GM12878 (cell line): ENCODE measurements around the gene LTB4R2. TPM values are rescaled to one million over a fixed set of nuclear protein-coding genes. Genes with fewer than 3 reads are reported as not detected.

Experiments
- ATAC-seq: fragments of 200-7000 bp; cut with Tn5 transposase; 3 replicates; pipeline ENCODE4 v1.9.1; 2020; ENCODE audit warnings: mild to moderate bottlenecking, moderate library complexity
- BruUV-seq: library from RNA; stranded (reverse); fragments of 400-500 nt; replicated peaks from 2 replicates; lab custom pipeline; 2021; lab: Mats Ljungman, UMichigan
- CTCF ChIA-PET: fragments of 300-600 bp; sonication (Branson Sonifier 250); formaldehyde crosslinking; extraction: SDS; loops from one replicate; lab custom pipeline; 2021; ENCODE audit warnings: inconsistent platforms; lab: Yijun Ruan, JAX
- POLR2A ChIA-PET: fragments of 350-600 bp; formaldehyde crosslinking; extraction: SDS; loops from one replicate; lab custom pipeline; 2021; ENCODE audit warnings: inconsistent platforms; lab: Charles Lee
- RAD21 ChIA-PET: fragments of 300-600 bp; sonication (Branson Sonifier 250); formaldehyde crosslinking; loops from one replicate; lab custom pipeline; 2023; ENCODE audit warnings: antibody characterized with exemption; ENCODE audit not compliant: unreplicated experiment; lab: Charles Lee
- SMC1A ChIA-PET: fragments of 300-600 bp; sonication (Branson Sonifier 250); formaldehyde crosslinking; loops from one replicate; lab custom pipeline; 2023; ENCODE audit not compliant: unreplicated experiment, uncharacterized antibody; lab: Charles Lee
- DNase-seq: peaks from one replicate; pipeline ENCODE4 v3.0.0-alpha.2; 2011; ENCODE audit warnings: low read depth, low spot score
- FAIRE-seq: peaks from 3 replicates; lab custom pipeline; 2011; peaks lifted over from hg19 to GRCh38; lab: Jason Lieb, UNC
- H2AFZ ChIP-seq: 2 replicates; pipeline ENCODE4 v1.6.0; 2011; ENCODE audit warnings: low read depth, low read length, control low read depth; ENCODE audit not compliant: control insufficient read depth
- H3K27ac ChIP-seq: 2 replicates; pipeline ENCODE4 v1.5.1; 2011; ENCODE audit warnings: control low read depth; ENCODE audit not compliant: control insufficient read depth, insufficient read depth
- H3K27me3 ChIP-seq, 2 experiments: replicated peaks in 1 of 2; 2 replicates each; pipeline versions ENCODE4 v1.6.0 to v1.6.1; 2011; ENCODE audit warnings: low read length in 1 of 2; ENCODE audit not compliant: control insufficient read depth in 2 of 2, insufficient read depth in 2 of 2
- H3K36me3 ChIP-seq, 2 experiments: 2 replicates each; pipeline ENCODE4 v1.5.1; 2011; ENCODE audit warnings: low read length in 1 of 2; ENCODE audit not compliant: control insufficient read depth in 2 of 2, insufficient read depth in 2 of 2
- H3K4me1 ChIP-seq: 2 replicates; pipeline ENCODE4 v1.6.1; 2011; ENCODE audit warnings: mild to moderate bottlenecking, low read length, moderate library complexity, mixed read lengths; ENCODE audit not compliant: control insufficient read depth, insufficient read depth
- H3K4me2 ChIP-seq: 2 replicates; pipeline ENCODE4 v1.6.0; 2011; ENCODE audit warnings: control low read depth; ENCODE audit not compliant: control insufficient read depth, insufficient read depth
- H3K4me3 ChIP-seq: fragments of 200-600 bp; sonication (generic); 2 replicates; pipeline ENCODE4 v1.5.1; 2016
- H3K79me2 ChIP-seq: 2 replicates; pipeline ENCODE4 v1.6.0; 2011; ENCODE audit warnings: low read length; ENCODE audit not compliant: control insufficient read depth, insufficient read depth
- H3K9ac ChIP-seq: 2 replicates; pipeline ENCODE4 v1.8.0; 2011; ENCODE audit warnings: low read length, control low read depth, mixed read lengths; ENCODE audit not compliant: control insufficient read depth, insufficient read depth
- H3K9me3 ChIP-seq: replicated peaks from 3 replicates; pipeline ENCODE4 v1.5.1; 2011; ENCODE audit warnings: mild to moderate bottlenecking, low read length; ENCODE audit not compliant: control insufficient read depth, insufficient read depth
- H4K20me1 ChIP-seq: 2 replicates; pipeline ENCODE4 v1.6.0; 2011; ENCODE audit not compliant: control insufficient read depth, insufficient read depth
- BCL11A ChIP-seq: IDR thresholded peaks from 2 replicates; pipeline ENCODE4 v1.6.1; 2011; ENCODE audit warnings: low read depth, low read length
- BMI1 ChIP-seq: fragments of 450-650 bp; IDR thresholded peaks from 2 replicates; pipeline ENCODE4 v1.6.1; 2016; ENCODE audit warnings: mild to moderate bottlenecking, moderate library complexity, borderline replicate concordance
- CHD2 ChIP-seq: IDR thresholded peaks from 2 replicates; pipeline ENCODE4 v1.6.1; 2011; ENCODE audit warnings: low read depth, low read length, improper control_type of control experiment, borderline replicate concordance
- IKZF2 ChIP-seq, 2 experiments: fragments of 450-650 bp; IDR thresholded peaks; 2 replicates each; pipeline ENCODE4 v1.6.1; 2017; ENCODE audit warnings: mild to moderate bottlenecking in 2 of 2, moderate library complexity in 2 of 2
- JUNB ChIP-seq: IDR thresholded peaks from 2 replicates; pipeline ENCODE4 v1.6.1; 2016; ENCODE audit warnings: antibody characterized with exemption, mild to moderate bottlenecking
- RAD51 ChIP-seq: fragments of 450-650 bp; IDR thresholded peaks from 2 replicates; pipeline ENCODE4 v1.6.1; 2016; ENCODE audit warnings: moderate library complexity, mild to moderate bottlenecking, inconsistent platforms
- RBBP5 ChIP-seq: fragments of 200-600 bp; sonication (generic); conservative IDR thresholded peaks from 2 replicates; pipeline ENCODE4 v1.6.1; 2016
- SREBF1 ChIP-seq: IDR thresholded peaks from 2 replicates; pipeline ENCODE4 v1.6.1; 2012; ENCODE audit warnings: mild to moderate bottlenecking, low read length
- SREBF2 ChIP-seq: IDR thresholded peaks from 2 replicates; pipeline ENCODE4 v1.6.1; 2012; ENCODE audit warnings: mild to moderate bottlenecking, low read length
- WGBS: methylation state at CpG from one replicate; pipeline ENCODE4 v1.1.6; 2016; ENCODE audit warnings: low lambda C conversion rate; ENCODE audit not compliant: insufficient replicate concordance, insufficient coverage; ENCODE audit errors: missing lambda C conversion rate; 5-methylcytosine and 5-hydroxymethylcytosine counted together
- in situ Hi-C: fragments of 300-500 bp; cut with MboI; formaldehyde crosslinking; loops from 9 replicates; pipeline ENCODE4 v1.14.3; 2018; ENCODE audit warnings: mixed read lengths
- intact Hi-C: fragments of 100-400 bp; cut with micrococcal nuclease; formaldehyde crosslinking; loops from one replicate; pipeline ENCODE4 v1.14.2; 2022; ENCODE audit not compliant: unreplicated experiment
- polyA plus RNA-seq, 11 experiments: library from polyadenylated mRNA; depleted of rRNA in 4 of 11; unstranded in 6 of 11; stranded (reverse) in 5 of 11; fragments of >200 nt; fragmentation: Nextera tagmentation in 4 of 11; fragmentation: Illumina TruSeq in 1 of 11; extraction: Ambion mirVana in 4 of 11; extraction: Trizol in 1 of 11; gene quantifications; 1 replicate in 1 of 11; 2 replicates in 10 of 11; pipeline versions ENCODE4 v1.2.1 to v1.2.3, GENCODE V29; 2011 to 2016; ENCODE audit warnings: inconsistent platforms in 2 of 11, missing spikeins in 2 of 11, low read depth in 1 of 11
- total RNA-seq, 4 experiments: library from RNA; depleted of rRNA in 3 of 4; stranded (reverse); fragments of >200 nt in 3 of 4; fragmentation: Illumina TruSeq in 1 of 4; extraction: Trizol in 1 of 4; gene quantifications; 2 replicates each; pipeline versions ENCODE4 v1.2.1 to v1.2.3, GENCODE V29; 2013 to 2021
- TF ChIP-seq, protein P1 (sequence below): IDR thresholded peaks from 2 replicates; pipeline ENCODE4 v1.6.1; 2011; ENCODE audit warnings: borderline replicate concordance, low read depth, mild to moderate bottlenecking, moderate library complexity, mixed read lengths, low read length; ENCODE audit not compliant: insufficient read depth; ENCODE audit errors: extremely low read length
- TF ChIP-seq, protein P2 (sequence below): fragments of 450-650 bp; IDR thresholded peaks from 2 replicates; pipeline ENCODE4 v1.6.1; 2017; ENCODE audit warnings: mild to moderate bottlenecking, low read depth, inconsistent platforms; ENCODE audit not compliant: poor library complexity, severe bottlenecking

Gene LTB4R2
- total and polyA plus RNA-seq, 10 of the 15 experiments (the other 5 are each of a cell fraction or from before 2014, with no cell fraction given), result 0.06 to 16.0 (median 2.6) TPM

DNA sequence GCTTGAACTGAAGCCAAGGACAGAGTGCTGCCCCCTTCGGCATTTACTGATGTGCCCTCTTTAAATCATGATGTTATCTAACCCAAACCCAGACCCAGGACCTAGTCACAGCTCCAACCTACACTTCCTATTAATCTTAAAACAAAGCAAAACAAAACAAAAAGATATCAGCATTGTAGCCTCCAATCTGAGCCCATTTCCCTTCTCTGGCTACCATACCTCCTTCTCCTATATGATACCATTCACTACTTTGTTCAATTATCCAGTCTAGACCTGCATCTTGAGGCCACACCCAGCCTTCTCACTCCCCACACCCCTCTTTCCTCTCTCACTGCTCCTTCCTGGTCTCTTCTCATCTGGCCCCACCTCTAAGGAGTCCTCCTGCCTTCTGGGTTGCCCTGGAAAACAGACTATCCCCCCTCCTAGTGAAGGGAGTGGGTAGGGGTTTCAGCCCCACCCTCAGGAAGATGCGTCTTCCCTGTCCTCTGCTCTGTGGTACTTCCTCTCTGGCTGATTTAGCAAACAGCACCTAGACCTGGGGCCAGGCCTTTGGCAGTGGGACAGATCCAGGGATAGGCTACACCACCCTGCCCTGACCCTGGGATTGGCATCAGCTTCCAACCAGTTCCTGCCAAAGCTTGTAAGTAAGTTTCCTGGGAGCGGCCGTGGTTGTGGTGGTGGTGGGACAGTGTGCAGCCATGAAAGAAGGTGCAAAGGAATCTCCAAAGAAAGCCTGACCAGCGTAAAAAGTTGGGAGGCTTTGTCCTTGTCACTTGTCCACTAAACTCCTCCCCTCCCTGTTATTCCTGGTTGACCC lies 4.6 kb downstream of the LTB4R2 start:
- H3K4me2 ChIP-seq, result no peak overlapping the region
- in situ Hi-C loops, result no loop called here
- TF ChIP-seq RBBP5 (no peak), JUNB (no peak), SREBF1 (no peak), BCL11A (no peak), CHD2 (no peak), BMI1 (no peak), RAD51 (no peak), IKZF2 (IDR thresholded peaks at IDR 0.05) (no peak), SREBF2 (no peak)
- TF ChIP-seq, protein P1, sequence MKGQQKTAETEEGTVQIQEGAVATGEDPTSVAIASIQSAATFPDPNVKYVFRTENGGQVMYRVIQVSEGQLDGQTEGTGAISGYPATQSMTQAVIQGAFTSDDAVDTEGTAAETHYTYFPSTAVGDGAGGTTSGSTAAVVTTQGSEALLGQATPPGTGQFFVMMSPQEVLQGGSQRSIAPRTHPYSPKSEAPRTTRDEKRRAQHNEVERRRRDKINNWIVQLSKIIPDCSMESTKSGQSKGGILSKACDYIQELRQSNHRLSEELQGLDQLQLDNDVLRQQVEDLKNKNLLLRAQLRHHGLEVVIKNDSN, result no peak
- TF ChIP-seq, protein P2, sequence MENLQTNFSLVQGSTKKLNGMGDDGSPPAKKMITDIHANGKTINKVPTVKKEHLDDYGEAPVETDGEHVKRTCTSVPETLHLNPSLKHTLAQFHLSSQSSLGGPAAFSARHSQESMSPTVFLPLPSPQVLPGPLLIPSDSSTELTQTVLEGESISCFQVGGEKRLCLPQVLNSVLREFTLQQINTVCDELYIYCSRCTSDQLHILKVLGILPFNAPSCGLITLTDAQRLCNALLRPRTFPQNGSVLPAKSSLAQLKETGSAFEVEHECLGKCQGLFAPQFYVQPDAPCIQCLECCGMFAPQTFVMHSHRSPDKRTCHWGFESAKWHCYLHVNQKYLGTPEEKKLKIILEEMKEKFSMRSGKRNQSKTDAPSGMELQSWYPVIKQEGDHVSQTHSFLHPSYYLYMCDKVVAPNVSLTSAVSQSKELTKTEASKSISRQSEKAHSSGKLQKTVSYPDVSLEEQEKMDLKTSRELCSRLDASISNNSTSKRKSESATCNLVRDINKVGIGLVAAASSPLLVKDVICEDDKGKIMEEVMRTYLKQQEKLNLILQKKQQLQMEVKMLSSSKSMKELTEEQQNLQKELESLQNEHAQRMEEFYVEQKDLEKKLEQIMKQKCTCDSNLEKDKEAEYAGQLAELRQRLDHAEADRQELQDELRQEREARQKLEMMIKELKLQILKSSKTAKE, result no peak
- no peaks in the 10 kb centered on the region; the same call in 1 of the 2 replicates for H4K20me1 ChIP-seq
- CTCF ChIA-PET, result interaction anchor here (1.3 to 7.9 kb wide), 3 partner anchors 18 to 116 kb away, joined by 3 to 58 read pairs (median 6); partner anchors contain the start of gene KHNYN
- H3K4me3 ChIP-seq, result no peak overlapping the region
- H3K9ac ChIP-seq, result no peak overlapping the region
- SMC1A ChIA-PET, result no interaction called here
- RAD21 ChIA-PET, result no interaction called here
- H3K9me3 ChIP-seq, result no peaks in the 10 kb centered on the region
- 96% methylated on average over 5 of the region's 5 CpGs for WGBS
- no peaks in the 10 kb centered on the region for H3K27me3 ChIP-seq
- H3K36me3 ChIP-seq, result no peaks in the 10 kb centered on the region; a peak in 1 of 4 replicates
- peaks cover 29% of the 10 kb centered on the region for H3K4me1 ChIP-seq
- H2AFZ ChIP-seq, result no peak overlapping the region
- H3K27ac ChIP-seq, result no peak overlapping the region
- no peak for ATAC-seq
- H3K79me2 ChIP-seq, result no peaks in the 10 kb centered on the region
- intact Hi-C loops, result no loop called here
- POLR2A ChIA-PET, result interaction anchor here (0.8 to 1.3 kb wide), 2 partner anchors 8 to 15 kb away, joined by 3 to 4 read pairs; partner anchors contain the start of genes DHRS1 and NOP9
- FAIRE-seq, result no peak
- DNase-seq, result no peak
- BruUV-seq, result TSS peak; percentile 40
